NT2/D1 (cell line): ENCODE measurements around the gene DIDO1.
"Not testable (repeated sequence)": the region's sequence is repeated elsewhere in the genome, so short reads cannot be mapped to it uniquely, and the experiment has no call there.

Source experiments
- DNase-seq: peaks from one replicate; pipeline ENCODE4 v3.0.0-alpha.2; 2011; ENCODE audit warnings: low read depth, low spot score
- H3K27me3 ChIP-seq: 2 replicates; pipeline ENCODE4 v1.6.0; 2011; ENCODE audit warnings: mild to moderate bottlenecking; ENCODE audit not compliant: insufficient read length, insufficient read depth
- H3K36me3 ChIP-seq: 2 replicates; pipeline ENCODE4 v1.6.1; 2011; ENCODE audit warnings: mild to moderate bottlenecking, low read length, mixed read lengths; ENCODE audit not compliant: insufficient read depth, insufficient read length
- H3K4me1 ChIP-seq: 2 replicates; pipeline ENCODE4 v1.5.1; 2011; ENCODE audit not compliant: insufficient read depth, insufficient read length
- H3K4me3 ChIP-seq: 2 replicates; pipeline ENCODE4 v1.5.1; 2011; ENCODE audit warnings: low read depth; ENCODE audit not compliant: insufficient read length
- H3K9ac ChIP-seq: 2 replicates; pipeline ENCODE4 v1.6.0; 2011; ENCODE audit warnings: low read depth; ENCODE audit not compliant: insufficient read length
- H3K9me3 ChIP-seq: 2 replicates; pipeline ENCODE4 v1.5.1; 2011; ENCODE audit warnings: mild to moderate bottlenecking, low read length; ENCODE audit not compliant: insufficient read depth
- SUZ12 ChIP-seq: IDR thresholded peaks from 2 replicates; pipeline ENCODE4 v1.6.1; 2011; ENCODE audit not compliant: insufficient read length, insufficient read depth; ENCODE audit errors: extremely low read depth
- YY1 ChIP-seq: IDR thresholded peaks from 2 replicates; pipeline ENCODE4 v1.6.1; 2011; ENCODE audit not compliant: insufficient read length, insufficient read depth
- ZNF274 ChIP-seq: IDR thresholded peaks from 2 replicates; pipeline ENCODE4 v1.6.1; 2011; ENCODE audit warnings: mild to moderate bottlenecking, low read depth, low read length

The DIDO1 gene

GRCh38 chr20:62876902-62877816, 49.1 kb downstream of the DIDO1 start:
- no peak for TF ChIP-seq ZNF274
- no peak for TF ChIP-seq SUZ12
- TF ChIP-seq YY1, result no peak
- peaks cover 37% of the 10 kb centered on the region for H3K36me3 ChIP-seq
- H3K9me3 ChIP-seq, result no peaks in the 10 kb centered on the region
- no peak for DNase-seq
- H3K9ac ChIP-seq, result no peak overlapping the region
- no peak overlapping the region for H3K4me3 ChIP-seq
- H3K4me1 ChIP-seq, result peaks cover 6% of the 10 kb centered on the region
- H3K27me3 ChIP-seq, result no peaks in the 10 kb centered on the region

GRCh38 chr20:62876501-62876901, 49.8 kb downstream of the DIDO1 start:
- Histone ChIP-seq H3K9me3 (no peaks in the 10 kb centered on the region), H3K9ac (no peak overlapping the region), H3K4me3 (no peak overlapping the region), H3K27me3 (no peaks in the 10 kb centered on the region), H3K4me1 (peaks cover 6% of the 10 kb centered on the region), H3K36me3 (peaks cover 30% of the 10 kb centered on the region)
- no peak for DNase-seq
- TF ChIP-seq YY1, result no peak
- no peak for TF ChIP-seq SUZ12
- no peak for TF ChIP-seq ZNF274

GRCh38 chr20:62875419-62876361, 50.6 kb downstream of the DIDO1 start:
- H3K27me3 ChIP-seq, result no peaks in the 10 kb centered on the region
- no peak overlapping the region for H3K4me3 ChIP-seq
- H3K36me3 ChIP-seq, result peaks cover 22% of the 10 kb centered on the region
- no peaks in the 10 kb centered on the region for H3K9me3 ChIP-seq
- H3K4me1 ChIP-seq, result peaks cover 6% of the 10 kb centered on the region
- TF ChIP-seq SUZ12 (no peak), ZNF274 (no peak), YY1 (no peak)
- H3K9ac ChIP-seq, result peak overlapping the region; percentile 8
- DNase-seq, result no peak

GRCh38 chr20:62874964-62875344, 51.4 kb downstream of the DIDO1 start:
- Histone ChIP-seq H3K36me3 (peaks cover 15% of the 10 kb centered on the region), H3K9me3 (peaks cover 2% of the 10 kb centered on the region; the same call in 1 of the 2 replicates), H3K4me1 (peaks cover 6% of the 10 kb centered on the region), H3K27me3 (no peaks in the 10 kb centered on the region), H3K9ac (no peak overlapping the region), H3K4me3 (no peak overlapping the region)
- no peak for DNase-seq
- no peak for TF ChIP-seq SUZ12
- TF ChIP-seq YY1, result no peak
- TF ChIP-seq ZNF274, result no peak

- not testable (repeated sequence) for DNase-seq, H3K27me3 ChIP-seq, H3K9me3 ChIP-seq, H3K36me3 ChIP-seq, H3K4me3 ChIP-seq, H3K4me1 ChIP-seq, H3K9ac ChIP-seq
These were observed 52.6 kb downstream of the DIDO1 start for GRCh38 chr20:62873681-62874031.

- Histone ChIP-seq H3K4me1 (peaks cover 3% of the 10 kb centered on the region), H3K36me3 (peaks cover 5% of the 10 kb centered on the region), H3K9me3 (peaks cover 3% of the 10 kb centered on the region; the same call in 1 of the 2 replicates), H3K27me3 (no peaks in the 10 kb centered on the region), H3K9ac (no peak overlapping the region), H3K4me3 (no peak overlapping the region)
- TF ChIP-seq SUZ12 (no peak), YY1 (no peak), ZNF274 (no peak)
- DNase-seq, result no peak
These were observed 53.0 kb downstream of the DIDO1 start for GRCh38 chr20:62873280-62873679.

GRCh38 chr20:62872862-62873261, 53.4 kb downstream of the DIDO1 start:
- Histone ChIP-seq H3K27me3 (no peaks in the 10 kb centered on the region), H3K4me3 (no peak overlapping the region), H3K36me3 (peaks cover 5% of the 10 kb centered on the region), H3K9ac (no peak overlapping the region), H3K4me1 (peaks cover 3% of the 10 kb centered on the region), H3K9me3 (peaks cover 3% of the 10 kb centered on the region; the same call in 1 of the 2 replicates)
- no peak for DNase-seq
- TF ChIP-seq YY1, result no peak
- TF ChIP-seq SUZ12, result no peak
- no peak for TF ChIP-seq ZNF274
